Erythroblast (primary cell): Measurements from ENCODE around the gene DGKA.
"Not testable (repeated sequence)": the region's sequence is repeated elsewhere in the genome, so short reads cannot be mapped to it uniquely, and the experiment has no call there.

Source experiments
- DNase-seq, 2 experiments: peaks; one replicate each; lab custom pipeline; 2025; lab: John Stamatoyannopoulos, UW
- GATA1 ChIP-seq: IDR thresholded peaks from 2 replicates; pipeline ENCODE4 v1.6.1; 2011; ENCODE audit warnings: low read depth, mild to moderate bottlenecking, control low read depth, low read length, moderate library complexity
- POLR2A ChIP-seq: IDR thresholded peaks from 2 replicates; pipeline ENCODE4 v1.6.1; 2011; ENCODE audit warnings: mild to moderate bottlenecking, low read length

The DGKA gene

GRCh38 chr12:55984861-55985260 lies 53.9 kb downstream of the DGKA start:
- TF ChIP-seq POLR2A (no peak), GATA1 (no peak)

GRCh38 chr12:55985341-55985740 lies 54.4 kb downstream of the DGKA start:
- DNase-seq, result no peak
- TF ChIP-seq POLR2A (no peak), GATA1 (no peak)

More at GRCh38 chr12:55984861-55985260, 53.9 kb downstream of the DGKA start:
- DNase-seq, result no peak

GRCh38 chr12:55985976-55986375 lies 55.0 kb downstream of the DGKA start:
- not testable (repeated sequence) for DNase-seq

GRCh38 chr12:55991110-55991509 lies 60.1 kb downstream of the DGKA start:
- no peak for DNase-seq
- no peak for TF ChIP-seq GATA1
- no peak for TF ChIP-seq POLR2A

GRCh38 chr12:55993230-55993853 lies 62.4 kb downstream of the DGKA start:
- no peak for DNase-seq
- no peak for TF ChIP-seq POLR2A
- no peak for TF ChIP-seq GATA1

- DNase-seq, result no peak
- no peak for TF ChIP-seq GATA1
- no peak for TF ChIP-seq POLR2A
Observed at GRCh38 chr12:55995366-55995765, 64.4 kb downstream of the DGKA start.

GRCh38 chr12:55996201-55996714 lies 65.3 kb downstream of the DGKA start:
- DNase-seq, result peak; percentile 80 to 89

GRCh38 chr12:55996715-55997534 lies 66.0 kb downstream of the DGKA start, which contains the start of gene SUOX:
TSS of gene SUOX (plus strand) at chr12:55997276. CDS start at chr12:56002222, 4,946 bp downstream.
- TF ChIP-seq POLR2A (peak; percentile 69), GATA1 (no peak)
- DNase-seq, result peak; percentile 92 to 95

More at GRCh38 chr12:55996201-55996714, 65.3 kb downstream of the DGKA start:
- TF ChIP-seq GATA1, result no peak
- no peak for TF ChIP-seq POLR2A

- no peak for TF ChIP-seq POLR2A
- no peak for TF ChIP-seq GATA1
- no peak for DNase-seq
Observed at GRCh38 chr12:55997535-55997859, 66.5 kb downstream of the DGKA start.

GRCh38 chr12:55999522-55999921 lies 68.6 kb downstream of the DGKA start:
- peak; percentile 28 for TF ChIP-seq POLR2A
- not testable (repeated sequence) for DNase-seq

- DNase-seq, result not testable (repeated sequence)
Observed at GRCh38 chr12:55999999-56000540, 69.1 kb downstream of the DGKA start.

- DNase-seq, result no peak
- TF ChIP-seq POLR2A, result no peak
Observed at GRCh38 chr12:56001487-56002100, 70.6 kb downstream of the DGKA start.

GRCh38 chr12:56003376-56003775 lies 72.4 kb downstream of the DGKA start:
- not testable (repeated sequence) for DNase-seq
